MCF 10A (cell line): ENCODE measurements around the gene UGT3A1. TPM values are rescaled to one million over a fixed set of nuclear protein-coding genes. Genes with fewer than 3 reads are reported as not detected.
"Not testable (repeated sequence)": the region's sequence is repeated elsewhere in the genome, so short reads cannot be mapped to it uniquely, and the experiment has no call there.

Experiments used
- BruUV-seq: library from RNA; stranded (reverse); fragments of 400-500 nt; replicated peaks from 2 replicates; lab custom pipeline; 2021; lab: Mats Ljungman, UMichigan
- CTCF ChIA-PET: fragments of 300-600 bp; sonication (Branson Sonifier 250); formaldehyde crosslinking; extraction: SDS; loops from one replicate; lab custom pipeline; 2021; ENCODE audit warnings: antibody characterized with exemption, inconsistent platforms; lab: Yijun Ruan, JAX
- POLR2A ChIA-PET: fragments of 300-600, 350-650 bp; sonication (Branson Sonifier 250); formaldehyde crosslinking; extraction: SDS; loops from one replicate; lab custom pipeline; 2020; ENCODE audit warnings: antibody characterized with exemption, inconsistent platforms; lab: Yijun Ruan, JAX
- DNase-seq: peaks from one replicate; pipeline ENCODE4 v3.0.0-alpha.2; 2018; ENCODE audit not compliant: unreplicated experiment
- H3K27ac Mint-ChIP-seq: one replicate; pipeline ENCODE4 v1.8.0; 2022; ENCODE audit warnings: mild to moderate bottlenecking, low read depth, mixed read lengths; ENCODE audit not compliant: unreplicated experiment
- H3K27me3 Mint-ChIP-seq: one replicate; pipeline ENCODE4 v1.8.0; 2022; ENCODE audit warnings: mixed read lengths; ENCODE audit not compliant: insufficient read depth, unreplicated experiment
- H3K36me3 Mint-ChIP-seq: one replicate; pipeline ENCODE4 v1.8.0; 2022; ENCODE audit warnings: mild to moderate bottlenecking, moderate library complexity, mixed read lengths; ENCODE audit not compliant: insufficient read depth, unreplicated experiment
- H3K4me1 Mint-ChIP-seq: one replicate; pipeline ENCODE4 v1.8.0; 2022; ENCODE audit warnings: mixed read lengths; ENCODE audit not compliant: insufficient read depth, unreplicated experiment
- H3K4me3 Mint-ChIP-seq: one replicate; pipeline ENCODE4 v1.8.0; 2022; ENCODE audit warnings: mild to moderate bottlenecking, moderate library complexity, mixed read lengths; ENCODE audit not compliant: unreplicated experiment
- H3K9me3 Mint-ChIP-seq: one replicate; pipeline ENCODE4 v1.8.0; 2022; ENCODE audit warnings: mixed read lengths; ENCODE audit not compliant: unreplicated experiment
- CTCF ChIP-seq: fragments of 200-600 bp; IDR thresholded peaks from one replicate; pipeline ENCODE4 v1.8.0; 2022; ENCODE audit warnings: antibody characterized with exemption, mild to moderate bottlenecking; ENCODE audit not compliant: unreplicated experiment
- intact Hi-C: fragments of 100-400 bp; cut with micrococcal nuclease; formaldehyde crosslinking; loops from 2 replicates; pipeline ENCODE4 v1.14.1; 2022
- total RNA-seq: library from RNA; stranded (reverse); gene quantifications from 2 replicates; pipeline ENCODE4 v1.2.3, GENCODE V29; 2022

The UGT3A1 gene
- total RNA-seq, 1 experiment from 2014 or later = not detected

- BruUV-seq = no TSS peak
- no peaks in the 10 kb centered on the region for H3K27me3 Mint-ChIP-seq
- TF ChIP-seq CTCF = no peak
- POLR2A ChIA-PET = no interaction called here
- peaks cover 9% of the 10 kb centered on the region for H3K4me1 Mint-ChIP-seq
- peaks cover 6% of the 10 kb centered on the region for H3K36me3 Mint-ChIP-seq
- intact Hi-C loops = no loop called here
- DNase-seq = no peak
- H3K27ac Mint-ChIP-seq = no peak overlapping the region
- H3K4me3 Mint-ChIP-seq = no peak overlapping the region
- no peaks in the 10 kb centered on the region for H3K9me3 Mint-ChIP-seq
- CTCF ChIA-PET = interaction anchor here (0.6 kb wide), 1 partner anchor 51 kb away, joined by 3 read pairs; no protein-coding TSS in a partner anchor
Observed at GRCh38 chr5:36027711-36028110, 36.5 kb upstream of the UGT3A1 start.

- Mint-ChIP-seq H3K27me3 (no peaks in the 10 kb centered on the region), H3K36me3 (peaks cover 6% of the 10 kb centered on the region), H3K4me3 (no peak overlapping the region), H3K9me3 (peaks cover 6% of the 10 kb centered on the region), H3K4me1 (peaks cover 16% of the 10 kb centered on the region), H3K27ac (no peak overlapping the region)
- CTCF ChIA-PET = interaction anchor here (0.7 kb wide), 1 partner anchor 248 kb away, joined by 3 read pairs; no protein-coding TSS in a partner anchor
- TF ChIP-seq CTCF = no peak
- POLR2A ChIA-PET = no interaction called here
- BruUV-seq = no TSS peak
- intact Hi-C loops = no loop called here
- no peak for DNase-seq
Observed at GRCh38 chr5:36026706-36027465, 35.7 kb upstream of the UGT3A1 start.

- BruUV-seq, H3K9me3 Mint-ChIP-seq, H3K4me3 Mint-ChIP-seq, H3K27ac Mint-ChIP-seq, H3K27me3 Mint-ChIP-seq, H3K36me3 Mint-ChIP-seq, DNase-seq, intact Hi-C loops, POLR2A ChIA-PET: not testable (repeated sequence)
- H3K4me1 Mint-ChIP-seq = peaks cover 16% of the 10 kb centered on the region
- CTCF ChIA-PET = interaction anchor here (0.7 kb wide), 1 partner anchor 63 kb away, joined by 3 read pairs; no protein-coding TSS in a partner anchor
Observed at GRCh38 chr5:36022246-36022645, 31.1 kb upstream of the UGT3A1 start.

- BruUV-seq, H3K27me3 Mint-ChIP-seq, H3K27ac Mint-ChIP-seq, DNase-seq, CTCF ChIA-PET, POLR2A ChIA-PET, H3K36me3 Mint-ChIP-seq, H3K9me3 Mint-ChIP-seq, H3K4me3 Mint-ChIP-seq, intact Hi-C loops: not testable (repeated sequence)
- H3K4me1 Mint-ChIP-seq = peaks cover 16% of the 10 kb centered on the region
Observed at GRCh38 chr5:36019584-36019983, 28.4 kb upstream of the UGT3A1 start.

- no peak overlapping the region for H3K27ac Mint-ChIP-seq
- no peak for TF ChIP-seq CTCF
- no peaks in the 10 kb centered on the region for H3K27me3 Mint-ChIP-seq
- CTCF ChIA-PET = no interaction called here
- no peak for DNase-seq
- intact Hi-C loops = no loop called here
- no peaks in the 10 kb centered on the region for H3K36me3 Mint-ChIP-seq
- peaks cover 7% of the 10 kb centered on the region for H3K9me3 Mint-ChIP-seq
- H3K4me3 Mint-ChIP-seq = no peak overlapping the region
- POLR2A ChIA-PET = no interaction called here
- H3K4me1 Mint-ChIP-seq = peaks cover 6% of the 10 kb centered on the region
- BruUV-seq = no TSS peak
Observed at GRCh38 chr5:36017622-36018021, 26.4 kb upstream of the UGT3A1 start.
